Mammary epithelial cell (primary cell): ENCODE data around the gene SOX10.

Source experiments
- CTCF ChIP-seq, 2 donors: IDR thresholded peaks in 1 of 2; conservative IDR thresholded peaks in 1 of 2; 2 replicates each; pipeline ENCODE4 v1.5.1; 2011 to 2012; ENCODE audit warnings: inconsistent platforms in 2 of 2, low read length in 2 of 2, mild to moderate bottlenecking in 2 of 2, control low read depth in 1 of 2, low read depth in 1 of 2; ENCODE audit not compliant: insufficient read depth in 1 of 2; ENCODE audit errors: extremely low read depth in 1 of 2
- EZH2 ChIP-seq: IDR thresholded peaks from 2 replicates; pipeline ENCODE4 v1.6.1; 2012; ENCODE audit warnings: low read length, inconsistent platforms, borderline replicate concordance

DNA sequence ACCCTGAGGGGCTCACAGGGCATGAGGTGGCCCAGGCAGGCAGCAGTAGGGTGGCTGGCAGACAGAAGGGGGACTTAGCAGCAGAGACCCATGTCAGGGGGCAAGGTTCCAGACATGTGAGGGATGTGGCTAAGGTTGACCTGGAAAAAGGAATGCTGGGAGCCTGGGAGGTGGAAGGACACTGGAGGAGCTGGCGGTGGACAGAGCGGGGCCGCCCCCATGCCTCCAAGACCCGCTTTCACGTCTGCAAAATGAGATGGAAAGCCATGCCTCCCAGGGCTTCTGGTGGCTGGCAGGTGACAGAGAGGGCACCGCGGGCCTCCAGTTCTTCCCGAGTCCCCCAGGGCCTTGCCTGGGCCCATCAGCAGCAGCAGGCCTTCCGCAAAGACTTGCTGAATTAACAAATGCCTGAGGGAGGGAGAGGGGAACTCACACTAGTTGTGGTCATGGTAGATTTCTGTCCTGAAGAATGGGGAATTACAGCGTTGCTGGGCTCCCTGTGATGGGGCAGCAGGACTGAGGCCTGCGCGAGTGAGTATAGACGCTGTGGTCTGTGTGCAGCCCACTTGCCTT lies 23.1 kb upstream of the SOX10 start:
- no peak for TF ChIP-seq EZH2
- no peak for TF ChIP-seq CTCF (conservative IDR thresholded peaks at IDR 0.05 in 1 of 2, IDR thresholded peaks at IDR 0.05 in 1 of 2; ENCODE audit: extremely low read depth in 1 of 2, insufficient read depth in 1 of 2, low read depth in 1 of 2, low read length in 2 of 2)
